Parathyroid adenoma (tissue), 2 donors: Measurements from ENCODE around the gene RHBDF1.

Source experiments
- H2AFZ ChIP-seq: fragments of 300-600 bp; sonication (generic); one replicate; pipeline ENCODE4 v1.7.0; 2017; ENCODE audit warnings: antibody characterized with exemption, mild to moderate bottlenecking
- H3K27ac ChIP-seq: fragments of 300-600 bp; sonication (generic); one replicate; pipeline ENCODE4 v1.7.0; 2017
- H3K27me3 ChIP-seq: fragments of 300-600 bp; sonication (generic); one replicate; pipeline ENCODE4 v1.7.0; 2017; ENCODE audit warnings: low read length; ENCODE audit not compliant: control insufficient read depth, insufficient read depth
- H3K36me3 ChIP-seq: fragments of 300-600 bp; sonication (generic); one replicate; pipeline ENCODE4 v1.7.0; 2017; ENCODE audit warnings: low read length; ENCODE audit not compliant: control insufficient read depth, insufficient read depth
- H3K4me1 ChIP-seq: fragments of 300-600 bp; sonication (generic); one replicate; pipeline ENCODE4 v1.7.0; 2017; ENCODE audit warnings: control low read depth
- H3K4me2 ChIP-seq: fragments of 300-600 bp; sonication (generic); one replicate; pipeline ENCODE4 v1.7.0; 2017; ENCODE audit warnings: low read length
- H3K4me3 ChIP-seq: fragments of 300-600 bp; sonication (generic); one replicate; pipeline ENCODE4 v1.7.0; 2017; ENCODE audit warnings: low read depth, low read length
- H3K79me2 ChIP-seq: fragments of 300-600 bp; sonication (generic); one replicate; pipeline ENCODE4 v1.7.0; 2017; ENCODE audit warnings: control low read depth
- H3K9ac ChIP-seq: fragments of 300-600 bp; sonication (generic); one replicate; pipeline ENCODE4 v1.7.0; 2017; ENCODE audit warnings: mild to moderate bottlenecking
- H3K9me3 ChIP-seq: fragments of 300-600 bp; sonication (generic); one replicate; pipeline ENCODE4 v1.7.0; 2017; ENCODE audit warnings: low read length; ENCODE audit not compliant: control insufficient read depth
- CTCF ChIP-seq: fragments of 300-600 bp; sonication (generic); IDR thresholded peaks from one replicate; pipeline ENCODE4 v1.7.0; 2017; ENCODE audit warnings: antibody characterized with exemption, mild to moderate bottlenecking
- donor health status: primary hyperparathyroidism.

RHBDF1 gene

GRCh38 chr16:44655-45054, 27.8 kb downstream of the RHBDF1 start:
- Histone ChIP-seq H3K4me2 (no peak overlapping the region), H3K27me3 (no peaks in the 10 kb centered on the region), H3K36me3 (no peaks in the 10 kb centered on the region), H3K9ac (no peak overlapping the region), H3K79me2 (no peaks in the 10 kb centered on the region), H2AFZ (no peak overlapping the region), H3K4me3 (no peak overlapping the region), H3K4me1 (no peaks in the 10 kb centered on the region), H3K9me3 (no peaks in the 10 kb centered on the region), H3K27ac (no peak overlapping the region)
- no peak for TF ChIP-seq CTCF

- H3K9me3 ChIP-seq = no peaks in the 10 kb centered on the region
- no peak overlapping the region for H3K27ac ChIP-seq
- H3K4me3 ChIP-seq = no peak overlapping the region
- no peak overlapping the region for H2AFZ ChIP-seq
- H3K36me3 ChIP-seq = no peaks in the 10 kb centered on the region
- no peak overlapping the region for H3K9ac ChIP-seq
- H3K4me2 ChIP-seq = no peak overlapping the region
- TF ChIP-seq CTCF = no peak
- no peaks in the 10 kb centered on the region for H3K4me1 ChIP-seq
- H3K79me2 ChIP-seq = no peaks in the 10 kb centered on the region
- no peaks in the 10 kb centered on the region for H3K27me3 ChIP-seq
Measured at GRCh38 chr16:43294-43693, 29.1 kb downstream of the RHBDF1 start.

GRCh38 chr16:42691-43090, 29.7 kb downstream of the RHBDF1 start:
- Histone ChIP-seq H3K36me3 (no peaks in the 10 kb centered on the region), H3K27ac (no peak overlapping the region), H3K9me3 (no peaks in the 10 kb centered on the region), H3K4me3 (no peak overlapping the region), H2AFZ (no peak overlapping the region), H3K4me2 (no peak overlapping the region), H3K79me2 (no peaks in the 10 kb centered on the region), H3K4me1 (no peaks in the 10 kb centered on the region), H3K27me3 (no peaks in the 10 kb centered on the region), H3K9ac (no peak overlapping the region)
- no peak for TF ChIP-seq CTCF

GRCh38 chr16:42069-42457, 30.4 kb downstream of the RHBDF1 start:
- no peak overlapping the region for H3K27ac ChIP-seq
- no peaks in the 10 kb centered on the region for H3K9me3 ChIP-seq
- H3K4me3 ChIP-seq = no peak overlapping the region
- H3K79me2 ChIP-seq = no peaks in the 10 kb centered on the region
- H3K4me1 ChIP-seq = no peaks in the 10 kb centered on the region
- no peak overlapping the region for H3K9ac ChIP-seq
- H3K27me3 ChIP-seq = no peaks in the 10 kb centered on the region
- H3K4me2 ChIP-seq = no peak overlapping the region
- TF ChIP-seq CTCF = no peak
- no peaks in the 10 kb centered on the region for H3K36me3 ChIP-seq
- no peak overlapping the region for H2AFZ ChIP-seq

GRCh38 chr16:41439-42068, 30.9 kb downstream of the RHBDF1 start:
- H3K4me3 ChIP-seq = no peak overlapping the region
- no peak for TF ChIP-seq CTCF

More at GRCh38 chr16:41439-42068, 30.9 kb downstream of the RHBDF1 start:
- Histone ChIP-seq H3K27ac (no peak overlapping the region), H2AFZ (no peak overlapping the region), H3K27me3 (no peaks in the 10 kb centered on the region), H3K36me3 (no peaks in the 10 kb centered on the region), H3K9me3 (no peaks in the 10 kb centered on the region), H3K4me1 (no peaks in the 10 kb centered on the region), H3K79me2 (no peaks in the 10 kb centered on the region), H3K4me2 (no peak overlapping the region), H3K9ac (no peak overlapping the region)
